Adrenal gland (tissue), 12 donors: ENCODE results near the gene WRAP53. TPM values are rescaled to one million over a fixed set of nuclear protein-coding genes. Genes with fewer than 3 reads are reported as not detected.

Experiments used
- DNase-seq, 7 donors: peaks; one replicate each; pipeline ENCODE4 v3.0.0-alpha.2; 2019 to 2020
- H3K27ac ChIP-seq, 5 donors: fragments of 200-600 bp; sonication (generic) in 4 of 5; 1 replicate in 3 of 5; 2 replicates in 2 of 5; pipeline versions ENCODE4 v1.5.1 to v1.8.0; 2016 to 2020; ENCODE audit warnings: mild to moderate bottlenecking in 1 of 5
- H3K27me3 ChIP-seq: fragments of 200-600 bp; 2 replicates; pipeline ENCODE4 v1.8.0; 2021
- H3K36me3 ChIP-seq, 2 donors: fragments of 200-600 bp; replicated peaks in 1 of 2; 1 replicate in 1 of 2; 2 replicates in 1 of 2; pipeline versions ENCODE4 v1.5.1 to v1.8.0; 2018 to 2022
- H3K4me1 ChIP-seq, 2 donors: fragments of 200-600 bp; replicated peaks in 1 of 2; 1 replicate in 1 of 2; 2 replicates in 1 of 2; pipeline versions ENCODE4 v1.5.1 to v1.8.0; 2018 to 2021
- H3K4me3 ChIP-seq, 4 donors: fragments of 200-600 bp; sonication (generic) in 3 of 4; one replicate each; pipeline ENCODE4 v1.5.1; 2016 to 2018
- H3K9me3 ChIP-seq, 3 donors: fragments of 200-600 bp; sonication (generic) in 1 of 3; replicated peaks in 1 of 3; 1 replicate in 2 of 3; 2 replicates in 1 of 3; pipeline versions ENCODE4 v1.5.1 to v1.8.0; 2016 to 2021
- POLR2A ChIP-seq, 2 donors: fragments of 450-650 bp; IDR thresholded peaks; one replicate each; pipeline ENCODE4 v1.6.1; 2017; ENCODE audit warnings: antibody characterized with exemption in 2 of 2, mild to moderate bottlenecking in 2 of 2, moderate library complexity in 1 of 2
- WGBS, 4 donors: extraction: QIAGEN DNeasy Blood & Tissue Kit in 2 of 4; methylation state at CpG; one replicate each; pipeline versions ENCODE4 v1.1.5 to v1.1.7; 2013 to 2017; 5-methylcytosine and 5-hydroxymethylcytosine counted together
- intact Hi-C, 2 donors: fragments of 100-400 bp; cut with DNase I; formaldehyde crosslinking; loops; one replicate each; pipeline versions ENCODE4 v1.14.1 to v1.15.0; 2022 to 2023
- polyA plus RNA-seq, 3 donors: library from polyadenylated mRNA; stranded (reverse); fragments of 200-250 nt in 2 of 3; fragments of 350-450 nt in 1 of 3; fragmentation: Illumina TruSeq in 1 of 3; extraction: RNeasy Lipid Tissue Mini Kit (QIAGEN cat#74804) in 1 of 3; gene quantifications; one replicate each; pipeline ENCODE4 v1.2.3, GENCODE V29; 2013 to 2014
- total RNA-seq, 9 donors: library from RNA; depleted of rRNA in 4 of 9; stranded (reverse); fragments of >200 nt in 4 of 9; fragments of 120-200 nt in 1 of 9; fragmentation: NEBNext Ultra II Directional in 1 of 9; extraction: Animal tissue kit (Norgen Biotek cat#: 25700) in 1 of 9; gene quantifications; one replicate each; pipeline versions ENCODE4 v1.1.0 to v1.2.4, GENCODE V29; 2013 to 2023
- TF ChIP-seq, protein P1 (sequence below), 6 experiments: fragments of 450-650 bp in 4 of 6; fragments of 200-600 bp in 2 of 6; sonication (generic) in 1 of 6; IDR thresholded peaks; 1 replicate in 5 of 6; 2 replicates in 1 of 6; pipeline versions ENCODE4 v1.5.1 to v1.8.0; 2016 to 2021; ENCODE audit warnings: antibody characterized with exemption in 6 of 6, mild to moderate bottlenecking in 2 of 6, moderate library complexity in 1 of 6
- donor health status: healthy with polysubstance abuse.
- donor health status: Bipolar disorder and iron deficiency.
- donor health status: DM: yes; HTN: yes; CAD: no.
- donor health status: DM: no; HTN: no; CAD: no.
- donor health status: DM: no; HTN: no; CAD: no.
- donor health status: DM: yes; HTN: yes; CAD: no.

Gene WRAP53
- total and polyA plus RNA-seq, 12 donors: 3.4 to 31.0 (median 6.8) TPM

DNA sequence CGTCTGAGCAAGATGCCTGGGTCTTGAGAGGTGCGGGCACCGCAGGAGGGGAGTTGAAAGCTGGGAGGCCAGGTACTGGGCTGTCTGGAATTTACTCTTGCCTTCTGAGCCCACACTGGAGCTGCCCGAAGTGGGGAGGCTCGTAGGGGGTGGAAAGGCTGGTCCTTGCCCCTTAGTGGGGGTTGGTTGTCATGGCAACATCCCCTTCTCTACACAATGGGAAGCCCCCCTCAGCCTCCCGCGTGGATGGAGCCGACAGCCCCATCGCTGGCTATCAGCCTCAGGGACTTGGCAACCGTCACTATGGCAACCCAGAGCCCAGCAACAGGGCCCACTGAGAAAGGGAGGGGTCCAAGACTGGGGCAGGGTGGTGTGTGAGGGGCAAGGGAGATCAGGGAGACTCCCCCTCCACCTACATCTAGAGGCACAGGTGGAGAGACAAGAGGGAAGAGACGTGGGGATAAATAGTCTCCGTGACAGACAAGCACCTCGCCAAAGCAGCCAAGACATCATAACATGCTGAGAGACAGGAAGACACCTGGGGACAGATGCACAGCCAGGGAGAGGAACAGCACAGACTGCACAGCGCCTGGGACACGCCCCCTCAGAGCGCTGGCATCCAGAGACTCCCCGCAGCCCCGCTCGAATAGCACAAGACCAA lies 24.0 kb downstream of the WRAP53 start:
- Histone ChIP-seq H3K27ac (no peak overlapping the region), H3K9me3 (no peaks in the 10 kb centered on the region), H3K4me1 (peaks cover 7 to 9% of the 10 kb centered on the region in 2 donors), H3K36me3 (no peaks in the 10 kb centered on the region), H3K4me3 (no peak overlapping the region), H3K27me3 (peaks cover 20% of the 10 kb centered on the region)
- no peak for TF ChIP-seq POLR2A (IDR thresholded peaks at IDR 0.05)
- TF ChIP-seq, protein P1, sequence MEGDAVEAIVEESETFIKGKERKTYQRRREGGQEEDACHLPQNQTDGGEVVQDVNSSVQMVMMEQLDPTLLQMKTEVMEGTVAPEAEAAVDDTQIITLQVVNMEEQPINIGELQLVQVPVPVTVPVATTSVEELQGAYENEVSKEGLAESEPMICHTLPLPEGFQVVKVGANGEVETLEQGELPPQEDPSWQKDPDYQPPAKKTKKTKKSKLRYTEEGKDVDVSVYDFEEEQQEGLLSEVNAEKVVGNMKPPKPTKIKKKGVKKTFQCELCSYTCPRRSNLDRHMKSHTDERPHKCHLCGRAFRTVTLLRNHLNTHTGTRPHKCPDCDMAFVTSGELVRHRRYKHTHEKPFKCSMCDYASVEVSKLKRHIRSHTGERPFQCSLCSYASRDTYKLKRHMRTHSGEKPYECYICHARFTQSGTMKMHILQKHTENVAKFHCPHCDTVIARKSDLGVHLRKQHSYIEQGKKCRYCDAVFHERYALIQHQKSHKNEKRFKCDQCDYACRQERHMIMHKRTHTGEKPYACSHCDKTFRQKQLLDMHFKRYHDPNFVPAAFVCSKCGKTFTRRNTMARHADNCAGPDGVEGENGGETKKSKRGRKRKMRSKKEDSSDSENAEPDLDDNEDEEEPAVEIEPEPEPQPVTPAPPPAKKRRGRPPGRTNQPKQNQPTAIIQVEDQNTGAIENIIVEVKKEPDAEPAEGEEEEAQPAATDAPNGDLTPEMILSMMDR (IDR thresholded peaks at IDR 0.05): no peak
- DNase-seq: no peak
- intact Hi-C loops: no loop called here
- 14 to 25% (median 18%) methylated on average over 7 to 19 of the region's 19 CpGs for WGBS, 4 donors

GRCh38 chr17:7713782-7714181 lies 25.5 kb downstream of the WRAP53 start:
- TF ChIP-seq POLR2A (IDR thresholded peaks at IDR 0.05): no peak
- TF ChIP-seq, protein P1 (IDR thresholded peaks at IDR 0.05): no peak
- intact Hi-C loops: no loop called here
- Histone ChIP-seq H3K4me3 (no peak overlapping the region), H3K9me3 (no peaks in the 10 kb centered on the region), H3K36me3 (no peaks in the 10 kb centered on the region), H3K27ac (no peak overlapping the region), H3K4me1 (peaks cover 11 to 14% of the 10 kb centered on the region in 2 donors), H3K27me3 (peaks cover 20% of the 10 kb centered on the region)
- WGBS, 4 donors: 29 to 36% (median 32%) methylated on average over 6 to 9 of the region's 9 CpGs
- DNase-seq: no peak

- Histone ChIP-seq H3K27ac (no peak overlapping the region), H3K27me3 (peaks cover 20% of the 10 kb centered on the region), H3K4me3 (no peak overlapping the region), H3K36me3 (no peaks in the 10 kb centered on the region), H3K4me1 (peaks cover 11 to 14% of the 10 kb centered on the region in 2 donors), H3K9me3 (no peaks in the 10 kb centered on the region)
- intact Hi-C loops: no loop called here
- no peak for DNase-seq
- 55 to 64% (median 62%) methylated on average over 6 to 10 of the region's 10 CpGs for WGBS, 4 donors
- no peak for TF ChIP-seq POLR2A (IDR thresholded peaks at IDR 0.05)
- TF ChIP-seq, protein P1 (IDR thresholded peaks at IDR 0.05): no peak
Measured at GRCh38 chr17:7714721-7715594, 26.7 kb downstream of the WRAP53 start.
